ENCODE results near the gene MARCHF10. TPM values are rescaled to one million over a fixed set of nuclear protein-coding genes. Genes with fewer than 3 reads are reported as not detected.
A peak's percentile ranks its signal among the peaks of the same experiment; 100 is the strongest.

MARCHF10 gene
- total RNA-seq, 3 donors from 2014 or later: under 0.01 to 0.16 TPM; not detected in 1

- Histone ChIP-seq H3K4me1 (peaks cover 11 to 13% of the 10 kb centered on the region in 2 donors), H3K27ac (peak overlapping the region in 1 of 2 donors; percentile 54), H3K27me3 (no peaks in the 10 kb centered on the region), H3K9me3 (no peaks in the 10 kb centered on the region), H3K4me3 (no peak overlapping the region), H3K36me3 (no peaks in the 10 kb centered on the region)
- DNase-seq (ENCODE audit: low spot score in 2 of 2): no peak
- intact Hi-C loops (cut with DNase I; ENCODE audit: low total_unique reads): loop anchor here (1.0 kb wide), 1 partner anchor 34 kb away; no protein-coding TSS in a partner anchor
- no peak for TF ChIP-seq POLR2AphosphoS5 (IDR thresholded peaks at IDR 0.05)
- no peak for TF ChIP-seq CTCF (IDR thresholded peaks at IDR 0.05)
- TF ChIP-seq POLR2A (IDR thresholded peaks at IDR 0.05): no peak
Observed at GRCh38 chr17:62657690-62658089, 150.4 kb downstream of the MARCHF10 start.

DNA sequence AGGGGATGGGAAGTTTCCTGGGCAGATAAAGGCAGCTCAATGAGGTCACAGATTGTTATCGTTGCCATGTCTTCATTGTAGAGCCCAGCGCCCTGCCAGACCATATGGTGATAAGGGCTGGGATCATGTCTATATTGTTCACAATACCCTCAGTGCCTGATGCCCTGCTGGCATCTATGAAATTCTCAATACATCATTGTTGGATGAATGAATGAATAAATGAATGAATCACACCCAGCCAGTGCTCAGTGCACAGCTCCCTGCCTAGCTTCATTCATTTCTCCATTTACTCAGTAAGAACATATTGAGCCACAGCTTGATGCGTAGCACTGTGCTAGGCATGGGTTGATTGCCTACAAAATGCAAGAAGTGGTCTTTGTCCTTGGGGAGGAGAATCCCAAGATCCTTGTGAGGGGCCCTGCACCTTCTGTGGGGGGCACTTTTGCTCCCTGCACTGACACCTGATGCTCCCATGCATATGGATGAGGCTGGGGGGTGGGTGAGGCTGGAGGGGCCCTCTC, 150.9 kb downstream of the MARCHF10 start:
- intact Hi-C loops (cut with DNase I; ENCODE audit: low total_unique reads): loop anchor here (1.0 kb wide), 1 partner anchor 34 kb away; no protein-coding TSS in a partner anchor
- no peak for DNase-seq (ENCODE audit: low spot score in 2 of 2)
- Histone ChIP-seq H3K27me3 (no peaks in the 10 kb centered on the region), H3K27ac (no peak overlapping the region), H3K4me1 (peaks cover 11 to 13% of the 10 kb centered on the region in 2 donors), H3K36me3 (no peaks in the 10 kb centered on the region), H3K9me3 (no peaks in the 10 kb centered on the region), H3K4me3 (no peak overlapping the region)
- TF ChIP-seq POLR2AphosphoS5 (IDR thresholded peaks at IDR 0.05): no peak
- TF ChIP-seq POLR2A (IDR thresholded peaks at IDR 0.05): no peak
- no peak for TF ChIP-seq CTCF (IDR thresholded peaks at IDR 0.05)

DNA sequence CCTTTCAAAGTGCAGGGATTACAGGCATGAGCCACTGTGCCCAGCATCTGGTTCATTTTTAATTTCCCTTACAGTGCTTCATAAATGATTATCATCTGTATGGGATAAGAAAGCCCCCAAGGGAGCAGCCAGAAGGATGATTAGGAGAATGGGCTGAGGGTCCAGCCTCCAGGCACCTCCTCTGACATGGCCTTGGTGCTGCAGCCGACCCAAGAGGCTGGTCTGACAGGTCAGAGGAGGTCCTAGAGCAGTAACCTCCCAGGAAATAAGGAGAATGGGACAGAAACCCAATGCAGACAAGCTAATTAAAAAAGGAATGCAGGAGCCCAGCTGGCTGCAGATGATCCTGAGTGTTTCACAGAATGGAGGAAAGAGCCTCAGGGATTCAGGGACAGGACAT, 151.7 kb downstream of the MARCHF10 start:
- peaks cover 11 to 13% of the 10 kb centered on the region in 2 donors for H3K4me1 ChIP-seq
- no peak for DNase-seq (ENCODE audit: low spot score in 2 of 2)
- H3K4me3 ChIP-seq: no peak overlapping the region
- no peaks in the 10 kb centered on the region for H3K27me3 ChIP-seq
- no peak for TF ChIP-seq POLR2A (IDR thresholded peaks at IDR 0.05)
- no peak for TF ChIP-seq CTCF (IDR thresholded peaks at IDR 0.05)
- TF ChIP-seq POLR2AphosphoS5 (IDR thresholded peaks at IDR 0.05): no peak
- intact Hi-C loops (cut with DNase I; ENCODE audit: low total_unique reads): no loop called here
- H3K36me3 ChIP-seq: no peaks in the 10 kb centered on the region
- H3K27ac ChIP-seq: peak overlapping the region; percentile 4 to 7
- H3K9me3 ChIP-seq: no peaks in the 10 kb centered on the region

DNA sequence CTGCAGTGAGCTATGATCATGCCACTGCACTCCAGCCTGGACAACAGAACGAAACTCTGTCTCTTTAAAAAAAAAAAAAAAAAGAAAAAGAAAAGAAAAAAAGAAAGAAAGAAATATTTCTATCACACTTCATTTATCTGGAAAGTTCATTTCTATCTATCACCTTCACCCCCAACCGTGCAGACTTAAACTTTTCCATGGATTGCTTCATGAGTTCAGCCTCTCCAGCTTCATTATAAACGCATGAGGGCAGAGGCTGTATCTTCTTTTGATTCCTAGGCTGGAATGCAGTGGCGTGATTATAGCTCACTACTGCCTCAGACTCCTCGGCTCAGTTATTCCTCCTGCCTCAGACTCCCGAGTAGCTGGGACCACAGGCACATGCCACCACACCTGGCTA, 152.5 kb downstream of the MARCHF10 start:
- no peaks in the 10 kb centered on the region for H3K36me3 ChIP-seq
- intact Hi-C loops (cut with DNase I; ENCODE audit: low total_unique reads): no loop called here
- H3K9me3 ChIP-seq: no peaks in the 10 kb centered on the region
- no peak for DNase-seq (ENCODE audit: low spot score in 2 of 2)
- H3K4me1 ChIP-seq: peaks cover 11 to 13% of the 10 kb centered on the region in 2 donors
- TF ChIP-seq POLR2A (IDR thresholded peaks at IDR 0.05): no peak
- no peak for TF ChIP-seq POLR2AphosphoS5 (IDR thresholded peaks at IDR 0.05)
- TF ChIP-seq CTCF (IDR thresholded peaks at IDR 0.05): no peak
- H3K4me3 ChIP-seq: no peak overlapping the region
- no peak overlapping the region for H3K27ac ChIP-seq
- H3K27me3 ChIP-seq: no peaks in the 10 kb centered on the region

- peaks cover 11 to 13% of the 10 kb centered on the region in 2 donors for H3K4me1 ChIP-seq
- H3K27me3 ChIP-seq: no peaks in the 10 kb centered on the region
- no peak for DNase-seq (ENCODE audit: low spot score in 2 of 2)
- peak overlapping the region; percentile 44 to 71 (median 52) for H3K4me3 ChIP-seq
- H3K36me3 ChIP-seq: no peaks in the 10 kb centered on the region
- intact Hi-C loops (cut with DNase I; ENCODE audit: low total_unique reads): no loop called here
- no peak for TF ChIP-seq CTCF (IDR thresholded peaks at IDR 0.05)
- peak in 1 of 3 donors; percentile 62 for TF ChIP-seq POLR2AphosphoS5 (IDR thresholded peaks at IDR 0.05)
- TF ChIP-seq POLR2A (IDR thresholded peaks at IDR 0.05): no peak
- peak overlapping the region; percentile 67 to 74 for H3K27ac ChIP-seq
- no peaks in the 10 kb centered on the region for H3K9me3 ChIP-seq
Observed at GRCh38 chr17:62653826-62654761, 154.0 kb downstream of the MARCHF10 start.

Data from breast epithelium (tissue), 4 donors.